Transverse colon (tissue), 4 donors: ENCODE results near the gene TXNIP.

Experiments
- CTCF ChIP-seq, 5 experiments: fragments of 200-600 bp in 3 of 5; fragments of 450-650 bp in 2 of 5; sonication (generic) in 3 of 5; IDR thresholded peaks; 1 replicate in 2 of 5; 2 replicates in 3 of 5; pipeline ENCODE4 v1.5.1; 2016 to 2017; ENCODE audit warnings: antibody characterized with exemption in 5 of 5, inconsistent platforms in 3 of 5, mild to moderate bottlenecking in 2 of 5, moderate library complexity in 1 of 5
- POLR2A ChIP-seq: fragments of 450-650 bp; IDR thresholded peaks from one replicate; pipeline ENCODE4 v1.6.1; 2016; ENCODE audit warnings: antibody characterized with exemption, mild to moderate bottlenecking, moderate library complexity
- POLR2AphosphoS5 ChIP-seq, 3 donors: sonication (generic); formaldehyde crosslinking; IDR thresholded peaks; one replicate each; pipeline ENCODE4 v1.6.1; 2016; ENCODE audit warnings: antibody characterized with exemption in 3 of 3

DNA sequence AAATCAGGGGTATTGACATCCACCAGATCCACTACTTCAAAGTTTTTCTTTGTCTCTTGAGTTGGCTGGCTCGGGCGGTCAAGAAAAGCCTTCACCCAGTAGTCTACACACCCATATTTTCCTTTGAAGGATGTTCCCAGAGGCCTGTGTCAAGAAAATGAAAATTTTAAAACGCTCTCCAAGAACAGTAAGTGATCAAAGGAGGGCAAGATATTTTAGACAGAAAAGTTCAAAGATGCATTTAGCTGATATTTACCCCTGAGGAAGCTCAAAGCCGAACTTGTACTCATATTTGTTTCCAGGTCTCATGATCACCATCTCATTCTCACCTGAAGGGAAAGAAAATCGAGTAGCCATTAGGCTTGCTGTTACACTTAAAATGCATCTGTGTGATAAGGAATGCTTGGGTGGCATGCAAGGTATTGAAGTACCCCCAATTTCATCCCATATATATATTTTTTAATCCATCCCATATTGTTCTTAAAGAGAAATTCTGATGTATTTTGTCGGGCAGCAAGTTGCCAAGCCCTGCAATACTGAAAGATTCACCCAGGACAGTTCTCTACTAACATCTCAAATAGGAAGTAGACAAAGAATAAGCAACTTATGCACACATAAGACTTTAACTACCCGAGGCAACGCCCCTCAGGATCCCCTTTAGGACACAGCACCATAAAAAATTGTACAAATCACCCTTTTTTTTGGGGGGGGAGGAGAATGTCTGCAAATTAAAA lies 1.1 kb downstream of the TXNIP start:
- no peak for TF ChIP-seq CTCF (IDR thresholded peaks at IDR 0.05)
- TF ChIP-seq POLR2A: no peak
- peak in 2 of 3 donors; percentile 6 to 25 for TF ChIP-seq POLR2AphosphoS5 (IDR thresholded peaks at IDR 0.05)
